Hepatocyte (in vitro differentiated cells): ENCODE data around the gene ERVMER34-1. TPM values are rescaled to one million over a fixed set of nuclear protein-coding genes. Genes with fewer than 3 reads are reported as not detected.

ENCODE experiments used
- DNase-seq: peaks from one replicate; pipeline ENCODE4 v3.0.0-alpha.2; 2016; ENCODE audit warnings: low spot score
- H2AFZ ChIP-seq: fragments of 200-600 bp; sonication (generic); 2 replicates; pipeline ENCODE4 v1.6.0; 2016; ENCODE audit warnings: antibody characterized with exemption, mild to moderate bottlenecking
- H3K27ac ChIP-seq: fragments of 200-600 bp; sonication (generic); 2 replicates; pipeline ENCODE4 v1.5.1; 2016; ENCODE audit warnings: mild to moderate bottlenecking
- H3K27me3 ChIP-seq: fragments of 200-600 bp; sonication (generic); 2 replicates; pipeline ENCODE4 v1.6.1; 2016
- H3K36me3 ChIP-seq: fragments of 200-600 bp; sonication (generic); replicated peaks from 2 replicates; pipeline ENCODE4 v1.5.1; 2016; ENCODE audit warnings: low read depth; ENCODE audit not compliant: insufficient read depth
- H3K4me1 ChIP-seq: fragments of 200-600 bp; sonication (generic); 2 replicates; pipeline ENCODE4 v1.5.1; 2016; ENCODE audit warnings: mild to moderate bottlenecking, moderate library complexity; ENCODE audit not compliant: insufficient read depth
- H3K4me2 ChIP-seq: fragments of 200-600 bp; sonication (generic); 2 replicates; pipeline ENCODE4 v1.6.0; 2016
- H3K4me3 ChIP-seq: fragments of 200-600 bp; sonication (generic); 2 replicates; pipeline ENCODE4 v1.5.1; 2016; ENCODE audit warnings: mild to moderate bottlenecking
- H3K79me2 ChIP-seq: fragments of 200-600 bp; sonication (generic); 2 replicates; pipeline ENCODE4 v1.6.0; 2017; ENCODE audit warnings: mild to moderate bottlenecking
- H3K9me2 ChIP-seq: fragments of 200-600 bp; sonication (generic); replicated peaks from 2 replicates; pipeline ENCODE4 v1.6.0; 2017; ENCODE audit warnings: mild to moderate bottlenecking; ENCODE audit not compliant: insufficient read depth
- H3K9me3 ChIP-seq: fragments of 200-600 bp; sonication (generic); 2 replicates; pipeline ENCODE4 v1.5.1; 2016; ENCODE audit warnings: low read depth, mild to moderate bottlenecking
- H4K20me1 ChIP-seq: fragments of 200-600 bp; sonication (generic); 2 replicates; pipeline ENCODE4 v1.6.0; 2016; ENCODE audit warnings: mild to moderate bottlenecking; ENCODE audit not compliant: insufficient read depth, poor library complexity, severe bottlenecking
- CTCF ChIP-seq: fragments of 200-600 bp; sonication (generic); IDR thresholded peaks from 2 replicates; pipeline ENCODE4 v1.5.1; 2016; ENCODE audit warnings: antibody characterized with exemption, mild to moderate bottlenecking; ENCODE audit not compliant: poor library complexity
- EZH2 ChIP-seq: fragments of 200-600 bp; sonication (generic); IDR thresholded peaks from 2 replicates; pipeline ENCODE4 v1.6.1; 2016; ENCODE audit warnings: antibody characterized with exemption, mild to moderate bottlenecking, borderline replicate concordance
- EZH2phosphoT487 ChIP-seq: fragments of 200-600 bp; sonication (generic); IDR thresholded peaks from one replicate; pipeline ENCODE4 v1.6.1; 2018; ENCODE audit warnings: antibody characterized with exemption, mild to moderate bottlenecking, low read depth, moderate library complexity; ENCODE audit not compliant: unreplicated experiment, severe bottlenecking
- WGBS: methylation state at CpG from one replicate; pipeline ENCODE4 v1.1.6; 2016; ENCODE audit warnings: low lambda C conversion rate; ENCODE audit errors: missing lambda C conversion rate; 5-methylcytosine and 5-hydroxymethylcytosine counted together
- polyA plus RNA-seq: library from polyadenylated mRNA; unstranded; fragments of >200 nt; fragmentation: Nextera tagmentation; extraction: Ambion mirVana; gene quantifications from 2 replicates; pipeline ENCODE4 v1.2.1, GENCODE V29; 2016
- total RNA-seq: library from RNA; depleted of rRNA; stranded (reverse); fragments of >200 nt; gene quantifications from 2 replicates; pipeline ENCODE4 v1.2.3, GENCODE V29; 2014

ERVMER34-1 gene
- total and polyA plus RNA-seq, 2 experiments from 2014 or later = 1.3 to 4.6 TPM

GRCh38 chr4:52718123-52718522, 33.1 kb downstream of the ERVMER34-1 start:
- H4K20me1 ChIP-seq = peaks cover 9% of the 10 kb centered on the region
- TF ChIP-seq CTCF = no peak
- TF ChIP-seq EZH2 = no peak
- TF ChIP-seq EZH2phosphoT487 = no peak
- no peak overlapping the region for H3K4me3 ChIP-seq
- no peak overlapping the region for H3K27ac ChIP-seq
- no peak overlapping the region for H2AFZ ChIP-seq
- no peak overlapping the region for H3K4me2 ChIP-seq
- peaks cover 13% of the 10 kb centered on the region for H3K4me1 ChIP-seq
- H3K79me2 ChIP-seq = peaks cover 21% of the 10 kb centered on the region
- no peaks in the 10 kb centered on the region for H3K36me3 ChIP-seq
- H3K9me3 ChIP-seq = no peaks in the 10 kb centered on the region
- DNase-seq = no peak
- no peaks in the 10 kb centered on the region for H3K27me3 ChIP-seq
- WGBS = 99% methylated on average over 3 of the region's 3 CpGs
- no peaks in the 10 kb centered on the region for H3K9me2 ChIP-seq

- DNase-seq = no peak
Observed at GRCh38 chr4:52716364-52717151, 34.7 kb downstream of the ERVMER34-1 start.

DNA sequence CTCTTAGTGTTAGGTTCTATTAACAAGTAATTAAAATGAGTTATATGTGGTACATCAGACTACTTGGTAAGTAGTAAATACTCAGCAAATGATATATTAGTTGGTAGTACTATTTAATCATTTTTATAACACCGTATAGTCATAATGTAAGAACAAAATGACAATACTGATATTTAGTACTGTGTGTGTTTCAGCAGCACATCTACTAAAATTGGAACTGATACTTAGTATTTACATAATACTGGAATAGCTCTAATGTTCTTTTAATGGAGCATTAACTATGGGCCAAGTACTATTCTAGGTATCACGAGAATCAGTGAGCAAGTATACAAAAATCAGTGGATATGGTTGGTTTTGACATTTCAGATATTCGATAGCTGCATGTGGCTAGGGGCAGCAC, 35.3 kb downstream of the ERVMER34-1 start:
- no peak overlapping the region for H3K27ac ChIP-seq
- no peaks in the 10 kb centered on the region for H3K9me3 ChIP-seq
- H4K20me1 ChIP-seq = peaks cover 9% of the 10 kb centered on the region
- H3K79me2 ChIP-seq = peaks cover 23% of the 10 kb centered on the region
- H3K9me2 ChIP-seq = no peaks in the 10 kb centered on the region
- 99% methylated on average over 3 of the region's 3 CpGs for WGBS
- H3K4me2 ChIP-seq = no peak overlapping the region
- no peak for TF ChIP-seq EZH2
- TF ChIP-seq CTCF = no peak
- TF ChIP-seq EZH2phosphoT487 = no peak
- DNase-seq = no peak
- H3K4me3 ChIP-seq = no peak overlapping the region
- no peaks in the 10 kb centered on the region for H3K27me3 ChIP-seq
- H2AFZ ChIP-seq = no peak overlapping the region
- H3K4me1 ChIP-seq = peaks cover 17% of the 10 kb centered on the region
- H3K36me3 ChIP-seq = no peaks in the 10 kb centered on the region

More at GRCh38 chr4:52716364-52717151, 34.7 kb downstream of the ERVMER34-1 start:
- WGBS = 90% methylated on average over 6 of the region's 6 CpGs
- Histone ChIP-seq H3K36me3 (no peaks in the 10 kb centered on the region), H3K79me2 (peaks cover 23% of the 10 kb centered on the region), H4K20me1 (peaks cover 9% of the 10 kb centered on the region), H3K4me2 (no peak overlapping the region), H2AFZ (no peak overlapping the region), H3K27ac (no peak overlapping the region), H3K9me2 (no peaks in the 10 kb centered on the region), H3K9me3 (no peaks in the 10 kb centered on the region), H3K27me3 (no peaks in the 10 kb centered on the region), H3K4me3 (no peak overlapping the region), H3K4me1 (peaks cover 17% of the 10 kb centered on the region)
- TF ChIP-seq EZH2 (no peak), EZH2phosphoT487 (no peak), CTCF (no peak)
